Hepatocyte (in vitro differentiated cells): Measurements from ENCODE around the gene CANX. TPM values are rescaled to one million over a fixed set of nuclear protein-coding genes. Genes with fewer than 3 reads are reported as not detected.

Source experiments
- DNase-seq: peaks from one replicate; pipeline ENCODE4 v3.0.0-alpha.2; 2016; ENCODE audit warnings: low spot score
- H2AFZ ChIP-seq: fragments of 200-600 bp; sonication (generic); 2 replicates; pipeline ENCODE4 v1.6.0; 2016; ENCODE audit warnings: antibody characterized with exemption, mild to moderate bottlenecking
- H3K27ac ChIP-seq: fragments of 200-600 bp; sonication (generic); 2 replicates; pipeline ENCODE4 v1.5.1; 2016; ENCODE audit warnings: mild to moderate bottlenecking
- H3K27me3 ChIP-seq: fragments of 200-600 bp; sonication (generic); 2 replicates; pipeline ENCODE4 v1.6.1; 2016
- H3K36me3 ChIP-seq: fragments of 200-600 bp; sonication (generic); replicated peaks from 2 replicates; pipeline ENCODE4 v1.5.1; 2016; ENCODE audit warnings: low read depth; ENCODE audit not compliant: insufficient read depth
- H3K4me1 ChIP-seq: fragments of 200-600 bp; sonication (generic); 2 replicates; pipeline ENCODE4 v1.5.1; 2016; ENCODE audit warnings: mild to moderate bottlenecking, moderate library complexity; ENCODE audit not compliant: insufficient read depth
- H3K4me2 ChIP-seq: fragments of 200-600 bp; sonication (generic); 2 replicates; pipeline ENCODE4 v1.6.0; 2016
- H3K4me3 ChIP-seq: fragments of 200-600 bp; sonication (generic); 2 replicates; pipeline ENCODE4 v1.5.1; 2016; ENCODE audit warnings: mild to moderate bottlenecking
- H3K79me2 ChIP-seq: fragments of 200-600 bp; sonication (generic); 2 replicates; pipeline ENCODE4 v1.6.0; 2017; ENCODE audit warnings: mild to moderate bottlenecking
- H3K9me2 ChIP-seq: fragments of 200-600 bp; sonication (generic); replicated peaks from 2 replicates; pipeline ENCODE4 v1.6.0; 2017; ENCODE audit warnings: mild to moderate bottlenecking; ENCODE audit not compliant: insufficient read depth
- H3K9me3 ChIP-seq: fragments of 200-600 bp; sonication (generic); 2 replicates; pipeline ENCODE4 v1.5.1; 2016; ENCODE audit warnings: low read depth, mild to moderate bottlenecking
- H4K20me1 ChIP-seq: fragments of 200-600 bp; sonication (generic); 2 replicates; pipeline ENCODE4 v1.6.0; 2016; ENCODE audit warnings: mild to moderate bottlenecking; ENCODE audit not compliant: insufficient read depth, poor library complexity, severe bottlenecking
- CTCF ChIP-seq: fragments of 200-600 bp; sonication (generic); IDR thresholded peaks from 2 replicates; pipeline ENCODE4 v1.5.1; 2016; ENCODE audit warnings: antibody characterized with exemption, mild to moderate bottlenecking; ENCODE audit not compliant: poor library complexity
- EZH2 ChIP-seq: fragments of 200-600 bp; sonication (generic); IDR thresholded peaks from 2 replicates; pipeline ENCODE4 v1.6.1; 2016; ENCODE audit warnings: antibody characterized with exemption, mild to moderate bottlenecking, borderline replicate concordance
- EZH2phosphoT487 ChIP-seq: fragments of 200-600 bp; sonication (generic); IDR thresholded peaks from one replicate; pipeline ENCODE4 v1.6.1; 2018; ENCODE audit warnings: antibody characterized with exemption, mild to moderate bottlenecking, low read depth, moderate library complexity; ENCODE audit not compliant: unreplicated experiment, severe bottlenecking
- WGBS: methylation state at CpG from one replicate; pipeline ENCODE4 v1.1.6; 2016; ENCODE audit warnings: low lambda C conversion rate; ENCODE audit errors: missing lambda C conversion rate; 5-methylcytosine and 5-hydroxymethylcytosine counted together
- polyA plus RNA-seq: library from polyadenylated mRNA; unstranded; fragments of >200 nt; fragmentation: Nextera tagmentation; extraction: Ambion mirVana; gene quantifications from 2 replicates; pipeline ENCODE4 v1.2.1, GENCODE V29; 2016
- total RNA-seq: library from RNA; depleted of rRNA; stranded (reverse); fragments of >200 nt; gene quantifications from 2 replicates; pipeline ENCODE4 v1.2.3, GENCODE V29; 2014

The CANX gene
- total and polyA plus RNA-seq, 2 experiments from 2014 or later = 369 to 705 TPM

GRCh38 chr5:179762781-179763176 lies 64.0 kb downstream of the CANX start:
- Histone ChIP-seq H3K27ac (peak overlapping the region; percentile 41), H3K9me2 (no peaks in the 10 kb centered on the region), H3K9me3 (no peaks in the 10 kb centered on the region), H3K4me3 (no peak overlapping the region), H4K20me1 (peaks cover 82% of the 10 kb centered on the region), H3K36me3 (no peaks in the 10 kb centered on the region), H3K27me3 (no peaks in the 10 kb centered on the region), H3K4me1 (peaks cover 21% of the 10 kb centered on the region), H3K4me2 (peak overlapping the region; percentile 3), H2AFZ (no peak overlapping the region), H3K79me2 (peaks cover 89% of the 10 kb centered on the region)
- WGBS = 38% methylated on average over 3 of the region's 3 CpGs
- TF ChIP-seq EZH2 (no peak), CTCF (no peak), EZH2phosphoT487 (no peak)
- DNase-seq = no peak

GRCh38 chr5:179763215-179763945 lies 64.6 kb downstream of the CANX start:
- H3K4me2 ChIP-seq = peak overlapping the region; percentile 48
- peak; percentile 87 for DNase-seq

GRCh38 chr5:179764056-179764455 lies 65.3 kb downstream of the CANX start:
- 79% methylated on average over 8 of the region's 8 CpGs for WGBS
- Histone ChIP-seq H3K27me3 (no peaks in the 10 kb centered on the region), H3K4me1 (peaks cover 21% of the 10 kb centered on the region), H3K4me2 (no peak overlapping the region), H2AFZ (no peak overlapping the region), H3K79me2 (peaks cover 89% of the 10 kb centered on the region), H4K20me1 (peaks cover 81% of the 10 kb centered on the region), H3K27ac (peak overlapping the region; percentile 69), H3K4me3 (no peak overlapping the region), H3K9me2 (no peaks in the 10 kb centered on the region), H3K36me3 (no peaks in the 10 kb centered on the region), H3K9me3 (no peaks in the 10 kb centered on the region)
- TF ChIP-seq EZH2phosphoT487 (no peak), EZH2 (no peak), CTCF (no peak)
- DNase-seq = no peak

More at GRCh38 chr5:179763215-179763945, 64.6 kb downstream of the CANX start:
- Histone ChIP-seq H3K4me3 (no peak overlapping the region), H3K27ac (peak overlapping the region; percentile 69), H3K9me3 (no peaks in the 10 kb centered on the region), H3K4me1 (peaks cover 21% of the 10 kb centered on the region), H4K20me1 (peaks cover 81% of the 10 kb centered on the region), H3K36me3 (no peaks in the 10 kb centered on the region), H3K27me3 (no peaks in the 10 kb centered on the region), H2AFZ (no peak overlapping the region), H3K79me2 (peaks cover 89% of the 10 kb centered on the region), H3K9me2 (no peaks in the 10 kb centered on the region)
- TF ChIP-seq EZH2 (no peak), EZH2phosphoT487 (no peak), CTCF (peak; percentile 91)
- WGBS = 37% methylated on average over 10 of the region's 10 CpGs
